ENCODE data around the gene PPM1F.

Gene PPM1F

DNA sequence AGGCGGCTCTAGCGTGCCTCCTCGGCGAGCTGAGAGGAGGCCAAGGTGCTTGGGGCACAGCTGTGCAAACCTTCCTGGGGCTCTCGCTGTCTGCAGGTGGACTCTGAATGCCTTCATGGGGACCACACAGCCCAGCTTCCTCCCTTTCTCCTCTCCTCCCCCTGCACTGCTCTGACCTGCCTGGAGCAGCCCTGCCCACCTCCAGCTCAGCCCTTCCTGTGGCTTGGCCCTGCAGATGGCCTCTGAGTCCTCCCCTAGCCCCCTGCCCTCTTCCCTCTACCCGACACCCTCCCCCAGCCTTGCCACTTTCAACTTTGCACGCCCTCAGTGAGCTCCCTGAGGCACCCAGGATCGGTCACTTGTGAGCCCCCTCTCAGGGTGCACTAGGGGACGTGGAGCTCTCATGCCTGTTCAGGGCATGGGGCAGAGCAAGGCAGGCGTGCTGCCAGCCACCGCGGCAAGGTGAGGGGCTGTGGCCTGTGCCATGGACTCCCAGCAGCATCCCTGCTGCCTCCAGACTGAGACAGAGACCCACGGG, 31.4 kb downstream of the PPM1F start:
- no peaks in the 10 kb centered on the region for H3K4me1 ChIP-seq (ENCODE audit: low read depth, poor library complexity, severe bottlenecking)
- H3K9ac ChIP-seq = no peak overlapping the region
- H4K20me1 ChIP-seq (ENCODE audit: insufficient read depth) = no peaks in the 10 kb centered on the region
- no peak overlapping the region for H2AFZ ChIP-seq (ENCODE audit: low read depth)
- no peak for TF ChIP-seq CTCF (conservative IDR thresholded peaks at IDR 0.05; ENCODE audit: low read depth, low read length)
- H3K27me3 ChIP-seq (ENCODE audit: insufficient read depth, low read depth) = no peaks in the 10 kb centered on the region
- no peak overlapping the region for H3K4me3 ChIP-seq (IDR thresholded peaks at IDR 0.05; ENCODE audit: insufficient read depth, low read depth, low read length)
- H3K79me2 ChIP-seq (ENCODE audit: insufficient read depth, low read depth) = no peaks in the 10 kb centered on the region
- no peak overlapping the region for H3K27ac ChIP-seq
- H3K36me3 ChIP-seq (ENCODE audit: insufficient read depth) = no peaks in the 10 kb centered on the region
- no peak overlapping the region for H3K4me2 ChIP-seq

- Histone ChIP-seq H3K27ac (no peak overlapping the region), H3K27me3 (ENCODE audit: insufficient read depth, low read depth) (no peaks in the 10 kb centered on the region), H3K4me1 (ENCODE audit: low read depth, poor library complexity, severe bottlenecking) (no peaks in the 10 kb centered on the region), H2AFZ (ENCODE audit: low read depth) (no peak overlapping the region), H3K36me3 (ENCODE audit: insufficient read depth) (no peaks in the 10 kb centered on the region), H3K9ac (no peak overlapping the region), H3K79me2 (ENCODE audit: insufficient read depth, low read depth) (no peaks in the 10 kb centered on the region), H3K4me3 (IDR thresholded peaks at IDR 0.05; ENCODE audit: insufficient read depth, low read depth, low read length) (no peak overlapping the region), H3K4me2 (no peak overlapping the region), H4K20me1 (ENCODE audit: insufficient read depth) (no peaks in the 10 kb centered on the region)
- no peak for TF ChIP-seq CTCF (conservative IDR thresholded peaks at IDR 0.05; ENCODE audit: low read depth, low read length)
Observed at GRCh38 chr22:21920341-21921183, 32.1 kb downstream of the PPM1F start.

DNA sequence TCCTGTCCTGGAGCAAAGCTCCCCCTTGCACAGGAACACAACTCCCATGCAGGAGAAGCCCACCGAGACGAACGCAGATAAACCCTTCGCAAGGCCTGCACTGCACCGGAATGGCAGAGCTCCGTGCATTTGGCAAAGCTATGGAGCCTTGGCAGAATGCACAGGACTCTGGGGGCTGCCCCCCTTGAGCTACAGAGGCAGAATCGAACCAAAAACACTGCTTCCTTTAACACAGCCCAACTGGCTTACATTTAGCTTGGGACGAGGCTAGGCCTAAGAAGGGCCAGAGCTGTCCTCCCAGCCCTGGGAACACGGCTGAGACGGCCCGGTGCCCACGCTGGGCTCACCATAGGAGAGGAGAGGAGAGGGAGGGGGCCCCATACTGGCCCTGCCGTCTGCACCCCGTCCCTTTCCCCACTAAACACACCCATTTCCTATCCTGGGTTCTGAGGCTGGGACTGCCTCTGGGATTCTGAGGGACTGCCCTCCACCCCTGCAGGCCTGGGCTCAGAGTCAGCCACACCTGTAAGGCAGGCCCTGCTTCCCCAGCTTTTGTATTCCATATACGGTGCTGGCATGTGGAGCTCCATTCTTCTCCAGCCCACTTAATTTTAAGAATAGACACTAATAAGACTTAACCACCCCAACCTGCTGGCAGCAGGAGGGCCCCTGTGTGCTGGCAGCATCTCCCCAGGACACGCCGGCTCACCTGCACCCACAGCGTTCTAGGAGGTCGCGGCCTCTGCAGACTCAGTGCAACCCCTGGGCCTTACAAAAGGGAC, 32.9 kb downstream of the PPM1F start:
- no peak overlapping the region for H3K9ac ChIP-seq
- no peak overlapping the region for H3K4me2 ChIP-seq
- H3K4me1 ChIP-seq (ENCODE audit: low read depth, poor library complexity, severe bottlenecking) = no peaks in the 10 kb centered on the region
- H3K27ac ChIP-seq = no peak overlapping the region
- H2AFZ ChIP-seq (ENCODE audit: low read depth) = no peak overlapping the region
- H4K20me1 ChIP-seq (ENCODE audit: insufficient read depth) = no peaks in the 10 kb centered on the region
- H3K36me3 ChIP-seq (ENCODE audit: insufficient read depth) = no peaks in the 10 kb centered on the region
- H3K4me3 ChIP-seq (IDR thresholded peaks at IDR 0.05; ENCODE audit: insufficient read depth, low read depth, low read length) = no peak overlapping the region
- no peak for TF ChIP-seq CTCF (conservative IDR thresholded peaks at IDR 0.05; ENCODE audit: low read depth, low read length)
- no peaks in the 10 kb centered on the region for H3K27me3 ChIP-seq (ENCODE audit: insufficient read depth, low read depth)
- H3K79me2 ChIP-seq (ENCODE audit: insufficient read depth, low read depth) = no peaks in the 10 kb centered on the region

- Histone ChIP-seq H2AFZ (ENCODE audit: low read depth) (no peak overlapping the region), H3K27me3 (ENCODE audit: insufficient read depth, low read depth) (no peaks in the 10 kb centered on the region), H3K4me1 (ENCODE audit: low read depth, poor library complexity, severe bottlenecking) (no peaks in the 10 kb centered on the region), H3K9ac (no peak overlapping the region), H3K4me3 (IDR thresholded peaks at IDR 0.05; ENCODE audit: insufficient read depth, low read depth, low read length) (no peak overlapping the region), H3K79me2 (ENCODE audit: insufficient read depth, low read depth) (no peaks in the 10 kb centered on the region), H3K36me3 (ENCODE audit: insufficient read depth) (no peaks in the 10 kb centered on the region), H4K20me1 (ENCODE audit: insufficient read depth) (no peaks in the 10 kb centered on the region), H3K27ac (no peak overlapping the region), H3K4me2 (no peak overlapping the region)
- TF ChIP-seq CTCF (conservative IDR thresholded peaks at IDR 0.05; ENCODE audit: low read depth, low read length) = no peak
Observed at GRCh38 chr22:21918466-21919185, 34.0 kb downstream of the PPM1F start.
